ENCODE results near the gene NRROS. TPM values are rescaled to one million over a fixed set of nuclear protein-coding genes. Genes with fewer than 3 reads are reported as not detected.

Gene NRROS
- total RNA-seq, 2 experiments from 2014 or later = 24.5 to 25.3 TPM

- ChIA-PET CTCF (interaction anchor here (9.0 kb wide), 1 partner anchor 82 kb away, joined by 294 read pairs; no protein-coding TSS in a partner anchor), POLR2A (no interaction called here)
- no peak overlapping the region for H3K4me3 Mint-ChIP-seq
- no peaks in the 10 kb centered on the region for H3K36me3 Mint-ChIP-seq
- intact Hi-C loops (cut with micrococcal nuclease) = no loop called here
- no peaks in the 10 kb centered on the region for H3K27me3 Mint-ChIP-seq
- H3K4me1 Mint-ChIP-seq (ENCODE audit: low read depth) = no peaks in the 10 kb centered on the region
- H3K27ac Mint-ChIP-seq = no peak overlapping the region
- H3K9me3 Mint-ChIP-seq = no peaks in the 10 kb centered on the region
- no peak for DNase-seq
Measured at GRCh38 chr3:196691386-196691785, 51.9 kb downstream of the NRROS start.

- CTCF ChIA-PET = interaction anchor here (0.6 to 1.5 kb wide), 5 partner anchors 9 to 90 kb away, joined by 3 to 7 read pairs (median 4); no protein-coding TSS in a partner anchor
- H3K36me3 Mint-ChIP-seq = no peaks in the 10 kb centered on the region
- POLR2A ChIA-PET = no interaction called here
- no peaks in the 10 kb centered on the region for H3K4me1 Mint-ChIP-seq (ENCODE audit: low read depth)
- H3K27ac Mint-ChIP-seq = no peak overlapping the region
- H3K4me3 Mint-ChIP-seq = no peak overlapping the region
- no peaks in the 10 kb centered on the region for H3K9me3 Mint-ChIP-seq
- peak; percentile 34 for DNase-seq
- H3K27me3 Mint-ChIP-seq = no peaks in the 10 kb centered on the region
- intact Hi-C loops (cut with micrococcal nuclease) = no loop called here
Measured at GRCh38 chr3:196694202-196694638, 54.7 kb downstream of the NRROS start.

GRCh38 chr3:196694941-196695848 lies 55.7 kb downstream of the NRROS start:
- no peaks in the 10 kb centered on the region for H3K27me3 Mint-ChIP-seq
- no peaks in the 10 kb centered on the region for H3K4me1 Mint-ChIP-seq (ENCODE audit: low read depth)
- no peaks in the 10 kb centered on the region for H3K9me3 Mint-ChIP-seq
- POLR2A ChIA-PET = interaction anchor here (0.6 kb wide), 1 partner anchor 53 kb away, joined by 4 read pairs; no protein-coding TSS in a partner anchor
- peak overlapping the region; percentile 69 for H3K27ac Mint-ChIP-seq
- CTCF ChIA-PET = interaction anchor here (1.4 to 1.6 kb wide), 2 partner anchors 7 to 10 kb away, joined by 5 to 8 read pairs; no protein-coding TSS in a partner anchor
- H3K4me3 Mint-ChIP-seq = peak overlapping the region; percentile 45
- no peaks in the 10 kb centered on the region for H3K36me3 Mint-ChIP-seq
- DNase-seq = peak; percentile 39
- intact Hi-C loops (cut with micrococcal nuclease) = no loop called here

- Mint-ChIP-seq H3K4me3 (peak overlapping the region; percentile 45), H3K36me3 (no peaks in the 10 kb centered on the region), H3K4me1 (ENCODE audit: low read depth) (no peaks in the 10 kb centered on the region), H3K9me3 (no peaks in the 10 kb centered on the region), H3K27me3 (no peaks in the 10 kb centered on the region), H3K27ac (peak overlapping the region; percentile 69)
- ChIA-PET POLR2A (interaction anchor here (0.6 kb wide), 1 partner anchor 54 kb away, joined by 4 read pairs; no protein-coding TSS in a partner anchor), CTCF (interaction anchor here (1.4 to 1.6 kb wide), 2 partner anchors 8 to 11 kb away, joined by 5 to 8 read pairs; no protein-coding TSS in a partner anchor)
- intact Hi-C loops (cut with micrococcal nuclease) = no loop called here
- no peak for DNase-seq
Measured at GRCh38 chr3:196695849-196696226, 56.3 kb downstream of the NRROS start.

DNA sequence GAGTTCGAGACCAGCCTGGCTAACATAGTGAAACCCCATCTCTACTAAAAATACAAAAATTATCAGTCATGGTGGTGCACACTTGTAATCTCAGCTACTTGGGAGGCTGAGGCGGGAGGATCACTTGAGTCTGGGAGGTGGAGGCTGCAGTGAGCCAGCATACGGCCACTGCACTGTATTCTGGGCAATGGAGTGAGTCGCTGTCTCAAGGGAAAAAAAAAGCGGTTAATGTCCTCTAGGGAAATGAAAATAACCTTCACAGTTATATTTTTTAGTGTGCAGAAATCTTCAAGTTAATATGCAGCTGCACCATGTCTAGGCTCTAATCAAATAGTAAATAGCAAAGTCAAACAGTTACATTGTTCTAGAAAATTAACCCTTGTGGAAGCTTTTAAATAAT lies 57.8 kb downstream of the NRROS start:
- H3K4me3 Mint-ChIP-seq = no peak overlapping the region
- no peak overlapping the region for H3K27ac Mint-ChIP-seq
- no peak for DNase-seq
- no peaks in the 10 kb centered on the region for H3K36me3 Mint-ChIP-seq
- intact Hi-C loops (cut with micrococcal nuclease) = no loop called here
- no peaks in the 10 kb centered on the region for H3K4me1 Mint-ChIP-seq (ENCODE audit: low read depth)
- H3K27me3 Mint-ChIP-seq = no peaks in the 10 kb centered on the region
- H3K9me3 Mint-ChIP-seq = no peaks in the 10 kb centered on the region
- ChIA-PET POLR2A (interaction anchor here (0.8 kb wide), 1 partner anchor 15 kb away, joined by 3 read pairs; the partner anchor contains the start of genes CEP19 and PIGX), CTCF (interaction anchor here (1.1 to 1.6 kb wide), 3 partner anchors 10 to 89 kb away, joined by 3 to 7 read pairs (median 5); no protein-coding TSS in a partner anchor)

- H3K27ac Mint-ChIP-seq = no peak overlapping the region
- intact Hi-C loops (cut with micrococcal nuclease) = no loop called here
- H3K36me3 Mint-ChIP-seq = no peaks in the 10 kb centered on the region
- ChIA-PET CTCF (interaction anchor here (1.3 kb wide), 1 partner anchor 90 kb away, joined by 3 read pairs; no protein-coding TSS in a partner anchor), POLR2A (no interaction called here)
- no peak overlapping the region for H3K4me3 Mint-ChIP-seq
- DNase-seq = no peak
- H3K4me1 Mint-ChIP-seq (ENCODE audit: low read depth) = no peaks in the 10 kb centered on the region
- H3K9me3 Mint-ChIP-seq = no peaks in the 10 kb centered on the region
- no peaks in the 10 kb centered on the region for H3K27me3 Mint-ChIP-seq
Measured at GRCh38 chr3:196699749-196700148, 60.3 kb downstream of the NRROS start.

GRCh38 chr3:196700801-196701200 lies 61.3 kb downstream of the NRROS start:
- Mint-ChIP-seq H3K27me3 (no peaks in the 10 kb centered on the region), H3K4me3 (no peak overlapping the region), H3K36me3 (no peaks in the 10 kb centered on the region), H3K4me1 (ENCODE audit: low read depth) (no peaks in the 10 kb centered on the region), H3K27ac (no peak overlapping the region), H3K9me3 (no peaks in the 10 kb centered on the region)
- CTCF ChIA-PET = interaction anchor here (1.3 kb wide), 1 partner anchor 91 kb away, joined by 3 read pairs; no protein-coding TSS in a partner anchor
- POLR2A ChIA-PET = no interaction called here
- intact Hi-C loops (cut with micrococcal nuclease) = no loop called here
- DNase-seq = no peak

GRCh38 chr3:196706327-196706726 lies 66.8 kb downstream of the NRROS start:
- no peaks in the 10 kb centered on the region for H3K9me3 Mint-ChIP-seq
- no peak for DNase-seq
- ChIA-PET POLR2A (interaction anchor here (1.4 kb wide), 1 partner anchor 34 kb away, joined by 4 read pairs; no protein-coding TSS in a partner anchor), CTCF (no interaction called here)
- no peak overlapping the region for H3K27ac Mint-ChIP-seq
- H3K4me3 Mint-ChIP-seq = no peak overlapping the region
- H3K27me3 Mint-ChIP-seq = no peaks in the 10 kb centered on the region
- intact Hi-C loops (cut with micrococcal nuclease) = no loop called here
- H3K36me3 Mint-ChIP-seq = peaks cover 4% of the 10 kb centered on the region
- H3K4me1 Mint-ChIP-seq (ENCODE audit: low read depth) = peaks cover 10% of the 10 kb centered on the region

- ChIA-PET POLR2A (interaction anchor here (1.4 kb wide), 1 partner anchor 34 kb away, joined by 4 read pairs; no protein-coding TSS in a partner anchor), CTCF (interaction anchor here (1.9 kb wide), 1 partner anchor 97 kb away, joined by 5 read pairs; no protein-coding TSS in a partner anchor)
- no peak overlapping the region for H3K4me3 Mint-ChIP-seq
- peaks cover 4% of the 10 kb centered on the region for H3K36me3 Mint-ChIP-seq
- peaks cover 12% of the 10 kb centered on the region for H3K4me1 Mint-ChIP-seq (ENCODE audit: low read depth)
- no peaks in the 10 kb centered on the region for H3K27me3 Mint-ChIP-seq
- H3K27ac Mint-ChIP-seq = no peak overlapping the region
- DNase-seq = no peak
- intact Hi-C loops (cut with micrococcal nuclease) = no loop called here
- H3K9me3 Mint-ChIP-seq = no peaks in the 10 kb centered on the region
Measured at GRCh38 chr3:196706731-196707130, 67.2 kb downstream of the NRROS start.

DNA sequence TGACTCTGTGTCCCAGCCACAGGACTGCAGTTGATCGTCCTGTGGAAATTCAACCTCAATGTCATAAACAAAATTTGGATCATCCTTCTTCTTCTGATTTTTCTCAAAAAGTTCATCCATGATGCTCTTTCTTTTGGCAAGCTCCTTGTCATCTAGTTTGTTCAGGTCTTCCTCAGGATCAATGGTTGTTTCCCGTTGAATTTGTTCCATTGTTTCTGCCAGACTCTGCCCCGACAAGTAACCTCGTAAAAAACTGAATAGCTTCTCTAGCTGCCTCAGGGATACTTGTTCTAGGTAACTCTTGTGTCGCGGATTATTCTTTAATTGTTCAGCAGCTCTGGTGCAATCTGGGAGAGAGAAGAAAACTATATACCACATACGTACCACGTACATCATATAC lies 68.1 kb downstream of the NRROS start:
- Mint-ChIP-seq H3K4me3 (no peak overlapping the region), H3K36me3 (peaks cover 4% of the 10 kb centered on the region), H3K9me3 (no peaks in the 10 kb centered on the region), H3K27ac (no peak overlapping the region), H3K4me1 (ENCODE audit: low read depth) (peaks cover 13% of the 10 kb centered on the region), H3K27me3 (no peaks in the 10 kb centered on the region)
- no peak for DNase-seq
- intact Hi-C loops (cut with micrococcal nuclease) = no loop called here
- ChIA-PET CTCF (interaction anchor here (0.8 to 1.9 kb wide), 2 partner anchors 22 to 98 kb away, joined by 5 read pairs; no protein-coding TSS in a partner anchor), POLR2A (no interaction called here)

DNA sequence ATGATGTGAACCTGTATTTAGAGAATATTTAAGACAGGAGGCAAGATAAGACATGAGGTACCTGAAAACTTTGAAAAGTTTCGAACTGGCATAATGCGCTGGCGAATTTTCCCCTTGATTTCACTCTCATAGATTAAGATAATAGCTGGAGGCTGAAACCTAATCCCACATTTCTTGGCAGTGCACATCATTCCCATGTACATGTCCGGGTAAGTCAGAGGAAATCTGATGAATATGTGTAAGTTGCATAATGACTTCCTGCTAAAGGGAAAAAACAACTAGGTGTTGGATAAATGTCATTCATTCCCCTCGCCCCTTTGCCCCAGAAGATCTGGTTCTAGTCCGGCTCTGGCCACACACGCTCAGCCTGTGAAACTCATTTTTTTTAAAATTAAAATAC lies 69.0 kb downstream of the NRROS start:
- POLR2A ChIA-PET = no interaction called here
- no peak overlapping the region for H3K27ac Mint-ChIP-seq
- no peaks in the 10 kb centered on the region for H3K27me3 Mint-ChIP-seq
- H3K4me3 Mint-ChIP-seq = no peak overlapping the region
- no peak for DNase-seq
- no peaks in the 10 kb centered on the region for H3K9me3 Mint-ChIP-seq
- peaks cover 20% of the 10 kb centered on the region for H3K4me1 Mint-ChIP-seq (ENCODE audit: low read depth)
- CTCF ChIA-PET = interaction anchor here (0.8 to 1.9 kb wide), 3 partner anchors 23 to 180 kb away, joined by 4 to 5 read pairs (median 5); no protein-coding TSS in a partner anchor
- H3K36me3 Mint-ChIP-seq = peaks cover 4% of the 10 kb centered on the region
- intact Hi-C loops (cut with micrococcal nuclease) = no loop called here

Data from activated CD4-positive, alpha-beta memory T cell treated with anti-CD3 and anti-CD28 coated beads for 36 hours (primary cell).